Cardiac fibroblast (primary cell): Measurements from ENCODE around the gene WDR59.
"Not testable (repeated sequence)": the region's sequence is repeated elsewhere in the genome, so short reads cannot be mapped to it uniquely, and the experiment has no call there.

Experiments used
- DNase-seq, 2 donors: peaks; one replicate each; pipeline versions ENCODE4 v3.0.0 to v3.0.0-alpha.2; 2010; ENCODE audit warnings: low read depth in 2 of 2
- H3K4me3 ChIP-seq, 2 donors: replicated peaks in 1 of 2; 1 replicate in 1 of 2; 2 replicates in 1 of 2; pipeline ENCODE4 v1.5.1; 2011; ENCODE audit warnings: low read depth in 2 of 2, low read length in 2 of 2, mild to moderate bottlenecking in 2 of 2, moderate library complexity in 1 of 2
- CTCF ChIP-seq: IDR thresholded peaks from one replicate; pipeline ENCODE4 v1.5.1; 2011; ENCODE audit warnings: low read depth, mild to moderate bottlenecking, low read length, inconsistent platforms

Gene WDR59

GRCh38 chr16:74991268-74991592 lies 6.3 kb upstream of the WDR59 start:
- no peak for TF ChIP-seq CTCF
- no peak overlapping the region for H3K4me3 ChIP-seq

GRCh38 chr16:74990832-74991231 lies 5.9 kb upstream of the WDR59 start:
- TF ChIP-seq CTCF: no peak
- DNase-seq: no peak
- no peak overlapping the region for H3K4me3 ChIP-seq

More at GRCh38 chr16:74991268-74991592, 6.3 kb upstream of the WDR59 start:
- DNase-seq: no peak

GRCh38 chr16:74989864-74990263 lies 4.9 kb upstream of the WDR59 start:
- H3K4me3 ChIP-seq: not testable (repeated sequence)

GRCh38 chr16:74987027-74987681 lies 2.2 kb upstream of the WDR59 start:
- no peak for DNase-seq
- no peak for TF ChIP-seq CTCF
- H3K4me3 ChIP-seq: no peak overlapping the region

More at GRCh38 chr16:74989864-74990263, 4.9 kb upstream of the WDR59 start:
- not testable (repeated sequence) for DNase-seq

- H3K4me3 ChIP-seq: peak overlapping the region; percentile 100
- TF ChIP-seq CTCF: no peak
- DNase-seq: no peak
Measured at GRCh38 chr16:74984194-74984528, 762 bp downstream of the WDR59 start.

- no peak for DNase-seq
- H3K4me3 ChIP-seq: no peak overlapping the region
- TF ChIP-seq CTCF: no peak
Measured at GRCh38 chr16:74982256-74982655, 2.7 kb downstream of the WDR59 start.

GRCh38 chr16:74975591-74975990 lies 9.3 kb downstream of the WDR59 start:
- no peak for TF ChIP-seq CTCF
- H3K4me3 ChIP-seq: no peak overlapping the region
- no peak for DNase-seq
